IPS-NIHi7 (cell line): Measurements from ENCODE around the gene CFAP298.
A peak's percentile ranks its signal among the peaks of the same experiment; 100 is the strongest.
"Not testable (repeated sequence)": the region's sequence is repeated elsewhere in the genome, so short reads cannot be mapped to it uniquely, and the experiment has no call there.

Experiments
- DNase-seq: peaks from one replicate; pipeline ENCODE4 v3.0.0; 2012; ENCODE audit warnings: mixed read lengths; ENCODE audit errors: extremely low spot score

CFAP298 gene, protein sequence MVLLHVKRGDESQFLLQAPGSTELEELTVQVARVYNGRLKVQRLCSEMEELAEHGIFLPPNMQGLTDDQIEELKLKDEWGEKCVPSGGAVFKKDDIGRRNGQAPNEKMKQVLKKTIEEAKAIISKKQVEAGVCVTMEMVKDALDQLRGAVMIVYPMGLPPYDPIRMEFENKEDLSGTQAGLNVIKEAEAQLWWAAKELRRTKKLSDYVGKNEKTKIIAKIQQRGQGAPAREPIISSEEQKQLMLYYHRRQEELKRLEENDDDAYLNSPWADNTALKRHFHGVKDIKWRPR

GRCh38 chr21:32612075-32612998 is at the start of gene CFAP298:
TSS of gene CFAP298 (minus strand) at chr21:32612377. CDS start at chr21:32612243, 134 bp downstream.
- peak; percentile 85 for DNase-seq

GRCh38 chr21:32661026-32661782 is 49.0 kb upstream of the CFAP298 start:
- not testable (repeated sequence) for DNase-seq

- no peak for DNase-seq
Measured at GRCh38 chr21:32658524-32658923, 46.3 kb upstream of the CFAP298 start.

- peak; percentile 74 for DNase-seq
Measured at GRCh38 chr21:32653326-32653901, 41.2 kb upstream of the CFAP298 start.

DNA sequence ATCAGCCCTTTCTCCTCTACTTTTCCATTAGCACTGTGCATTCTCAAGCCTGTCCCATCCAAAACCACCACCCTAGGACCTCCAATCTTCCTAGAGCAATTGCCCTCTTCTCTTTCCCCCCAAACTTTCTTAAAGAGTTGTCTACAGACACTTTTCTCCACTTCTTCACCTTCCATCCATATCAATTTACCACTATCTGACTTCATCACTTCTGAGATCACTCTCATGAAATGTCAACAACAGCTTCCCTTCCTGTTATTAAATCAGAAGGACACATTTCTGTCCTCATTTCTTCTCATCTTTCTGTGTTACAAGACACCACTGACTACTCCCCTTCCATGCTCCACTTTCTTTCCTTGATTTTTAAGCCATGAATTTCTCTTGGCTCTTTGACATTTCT is 36.0 kb upstream of the CFAP298 start:
- no peak for DNase-seq

DNA sequence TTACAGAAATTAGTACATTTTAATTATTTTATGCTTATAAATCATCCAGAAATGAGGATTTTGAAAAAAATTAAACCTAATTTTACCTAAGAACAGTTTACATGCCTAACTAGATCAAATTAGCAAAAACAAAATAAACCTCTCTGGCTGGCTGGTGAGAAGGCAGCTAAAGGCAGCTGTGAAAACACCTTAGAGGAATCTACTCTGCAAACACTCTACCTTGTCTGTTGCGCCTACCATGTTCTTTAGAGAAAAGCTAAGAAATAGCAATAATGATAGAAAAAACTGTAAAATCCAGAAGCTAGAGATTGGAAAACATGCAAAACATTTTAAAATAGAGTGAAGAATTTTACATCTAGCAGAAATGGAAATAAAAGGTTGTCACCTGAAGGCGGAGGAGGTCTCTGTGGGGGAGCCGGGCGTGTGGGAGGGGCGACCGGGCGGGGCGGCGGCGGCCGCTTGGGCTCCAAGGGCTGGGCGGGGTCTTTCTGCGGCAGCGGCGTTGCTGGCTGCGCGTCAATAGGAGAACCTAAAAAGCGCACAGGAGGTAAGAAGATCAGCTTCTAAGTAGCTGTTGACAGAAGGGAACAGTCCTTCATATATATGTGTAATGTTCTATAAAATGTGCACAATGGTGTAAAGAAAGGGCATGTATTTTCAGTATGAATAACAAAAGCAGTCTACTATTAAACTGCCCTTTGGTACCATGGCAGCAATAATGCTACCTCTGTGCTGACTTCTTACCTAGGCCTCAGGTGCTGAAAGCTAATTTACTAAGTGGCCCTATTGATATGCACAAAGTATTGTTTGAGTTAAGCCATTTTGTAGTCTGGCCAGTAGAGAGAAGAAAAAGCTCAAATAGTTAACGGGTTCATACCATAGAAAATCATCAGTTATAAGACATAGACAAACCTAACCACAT is 33.3 kb upstream of the CFAP298 start:
- DNase-seq: peak; percentile 87

DNA sequence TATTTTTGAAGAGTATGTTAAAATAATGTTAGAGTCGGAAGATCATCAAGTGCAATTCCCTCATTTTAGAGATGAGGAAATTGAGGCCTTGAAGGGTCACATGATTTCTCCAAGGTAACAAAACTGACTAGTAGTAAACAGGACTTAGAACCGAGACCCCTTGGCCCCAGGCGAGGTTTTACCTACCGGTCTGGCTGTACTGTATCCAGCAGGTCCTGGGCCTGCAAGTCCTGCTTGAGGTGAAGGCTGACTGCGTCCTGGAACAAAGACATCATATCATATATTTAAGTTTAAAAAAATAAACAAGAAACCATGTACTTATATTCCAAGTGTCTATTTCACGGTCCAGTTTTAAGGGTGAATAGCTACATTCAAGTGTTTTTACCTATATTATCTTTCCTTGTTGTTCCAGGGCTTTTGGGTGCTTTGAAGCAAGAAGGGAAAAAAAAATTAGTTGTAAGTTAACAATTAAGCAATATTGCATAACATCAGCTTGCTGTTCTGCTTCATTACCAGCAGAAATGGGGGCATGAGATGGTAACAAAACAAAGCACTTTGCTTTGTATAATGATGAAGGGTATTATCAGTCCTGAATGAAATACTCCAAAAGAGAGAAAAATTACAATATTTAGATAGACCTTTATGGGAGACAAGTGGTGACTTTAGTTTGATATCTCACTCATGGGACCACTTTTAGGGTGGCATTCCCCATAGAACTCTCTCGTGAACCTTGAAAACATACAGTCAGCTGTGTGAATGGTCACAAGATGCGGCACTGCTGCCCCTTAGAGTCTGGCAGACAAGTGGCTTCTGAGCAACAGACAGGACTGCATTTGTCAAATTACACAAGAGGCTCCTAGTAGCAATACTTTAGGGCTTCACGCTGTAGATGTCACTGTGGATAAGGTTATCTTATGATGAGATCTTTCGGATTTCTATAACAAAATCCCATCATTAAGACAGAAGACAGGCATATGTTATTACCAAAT is 29.8 kb upstream of the CFAP298 start:
- DNase-seq: no peak

- no peak for DNase-seq
Measured at GRCh38 chr21:32626621-32627196, 14.5 kb upstream of the CFAP298 start.

DNA sequence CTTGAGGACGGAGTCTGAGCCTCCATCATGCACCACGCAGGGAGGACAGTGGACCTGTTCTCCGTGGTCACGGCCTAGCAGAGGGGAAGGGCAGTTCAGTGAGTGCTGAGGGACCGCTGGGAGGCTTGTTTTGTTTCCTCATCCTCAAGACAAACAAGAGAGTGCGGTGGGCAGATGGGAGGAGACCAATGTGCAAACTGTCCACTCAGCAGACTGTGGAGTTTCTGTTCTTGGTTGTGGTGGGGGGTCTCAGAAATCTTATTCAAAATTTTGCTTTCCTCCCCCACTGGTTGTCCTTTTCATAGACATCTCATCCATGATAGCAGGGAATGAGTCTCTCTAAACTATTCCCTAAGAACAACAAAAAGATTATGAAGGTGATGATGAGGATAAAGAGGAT is 6.0 kb upstream of the CFAP298 start:
- not testable (repeated sequence) for DNase-seq

- no peak for DNase-seq
Measured at GRCh38 chr21:32613436-32614043, 1.4 kb upstream of the CFAP298 start.

DNA sequence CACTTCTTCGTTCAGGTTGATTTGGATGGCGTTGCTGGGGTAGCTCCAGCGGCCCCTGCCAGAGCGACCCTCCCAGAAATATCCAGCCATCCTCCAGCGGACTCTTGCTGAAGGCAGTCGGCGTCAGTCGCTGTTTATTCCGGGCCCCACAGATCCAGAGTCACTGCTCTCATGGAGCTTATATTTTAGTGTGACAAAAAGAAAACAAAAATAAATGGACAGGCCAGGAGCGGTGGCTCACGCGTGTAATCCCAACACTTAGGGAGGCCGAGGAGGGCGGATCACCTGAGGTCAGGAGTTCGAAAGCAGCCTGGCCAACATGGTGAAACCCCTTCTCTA is 791 bp upstream of the CFAP298 start:
- no peak for DNase-seq

GRCh38 chr21:32611471-32611997 is 643 bp downstream of the CFAP298 start:
- DNase-seq: peak; percentile 40

GRCh38 chr21:32610940-32611339 is 1.2 kb downstream of the CFAP298 start:
- not testable (repeated sequence) for DNase-seq

DNA sequence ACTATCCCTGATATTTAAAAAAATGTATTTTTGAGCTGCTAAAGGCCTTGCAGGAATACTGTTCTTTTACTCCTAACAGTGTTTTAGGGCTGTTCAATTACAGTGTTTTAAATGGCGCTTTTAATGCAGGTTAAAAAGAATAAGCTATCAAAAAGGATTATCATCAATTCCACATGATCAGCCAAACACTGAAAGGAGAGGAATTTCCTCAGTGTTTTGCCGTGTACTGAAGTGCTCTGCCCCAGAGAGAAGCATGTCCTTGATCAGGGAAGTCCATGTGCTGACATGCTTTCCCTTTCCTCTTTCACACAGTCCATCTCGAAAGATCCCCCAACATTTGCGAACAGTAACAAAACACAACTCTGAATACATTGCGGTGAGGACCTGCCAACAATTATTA is 3.3 kb downstream of the CFAP298 start:
- no peak for DNase-seq

- no peak for DNase-seq
Measured at GRCh38 chr21:32605469-32605868, 6.7 kb downstream of the CFAP298 start.

DNA sequence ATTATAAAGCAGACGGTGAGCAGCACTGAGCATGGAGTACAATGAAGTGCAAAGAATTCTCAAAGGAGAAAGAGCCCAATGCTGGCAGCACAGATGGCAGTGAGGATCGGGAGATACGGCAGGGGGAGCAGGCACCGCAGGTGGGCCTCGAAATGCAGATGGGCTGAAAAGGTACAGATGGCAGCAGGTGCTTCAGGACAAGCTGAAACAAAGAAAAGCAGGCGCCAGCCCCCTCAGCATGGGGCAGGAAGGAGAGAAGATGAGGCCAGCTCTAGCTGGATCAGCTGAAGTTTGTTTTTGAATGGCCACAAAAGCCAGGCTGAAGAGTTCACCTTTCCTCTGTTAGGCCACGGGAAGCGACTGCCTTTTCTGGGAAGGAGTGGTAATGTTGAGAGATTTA is 7.7 kb downstream of the CFAP298 start:
- peak; percentile 76 for DNase-seq

GRCh38 chr21:32603131-32603530 is 9.0 kb downstream of the CFAP298 start:
- DNase-seq: no peak

GRCh38 chr21:32602099-32602498 is 10.1 kb downstream of the CFAP298 start:
- DNase-seq: no peak
